HEK293 (cell line): ENCODE results near the gene BICD1.

ENCODE experiments used
- CTCF ChIA-PET: fragments of 350-600 bp; formaldehyde crosslinking; extraction: SDS; loops from one replicate; lab custom pipeline; 2021; ENCODE audit warnings: antibody characterized with exemption; lab: Yijun Ruan, JAX
- POLR2A ChIA-PET: fragments of 300-600 bp; formaldehyde crosslinking; extraction: SDS; loops from one replicate; lab custom pipeline; 2020; ENCODE audit warnings: antibody characterized with exemption, inconsistent platforms; lab: Yijun Ruan, JAX
- H3K27ac ChIP-seq: fragments of 200-500 bp; sonication (Bioruptor generic); 2 replicates; pipeline ENCODE4 v1.5.1; 2014; ENCODE audit warnings: low read depth, low read length, control low read depth, inconsistent platforms; ENCODE audit errors: extremely low read depth
- H3K36me3 ChIP-seq, 2 experiments: fragments of 200-500 bp in 1 of 2; sonication (Bioruptor generic) in 1 of 2; 1 replicate in 1 of 2; 2 replicates in 1 of 2; pipeline ENCODE4 v1.5.1; 2014 to 2017; ENCODE audit warnings: inconsistent platforms in 2 of 2, low read length in 2 of 2; ENCODE audit not compliant: control insufficient read depth in 2 of 2, insufficient read depth in 1 of 2
- H3K4me1 ChIP-seq: fragments of 200-500 bp; sonication (Bioruptor generic); 2 replicates; pipeline ENCODE4 v1.5.1; 2014; ENCODE audit warnings: mild to moderate bottlenecking, low read length, inconsistent platforms; ENCODE audit not compliant: control insufficient read depth, insufficient read depth
- H3K4me3 ChIP-seq: 2 replicates; pipeline ENCODE4 v1.5.1; 2011; ENCODE audit warnings: low read depth, mild to moderate bottlenecking, control low read depth, low read length, moderate library complexity
- H3K9me3 ChIP-seq: fragments of 200-500 bp; sonication (Bioruptor generic); 2 replicates; pipeline ENCODE4 v1.5.1; 2014; ENCODE audit warnings: low read depth, low read length, inconsistent platforms; ENCODE audit not compliant: control insufficient read depth, insufficient read depth
- FEZF1 ChIP-seq: fragments of 450-650 bp; formaldehyde crosslinking; IDR thresholded peaks from 2 replicates; pipeline ENCODE4 v1.5.1; 2016; ENCODE audit warnings: missing biosample characterization, missing genetic modification characterization
- GLIS2 ChIP-seq: fragments of 450-650 bp; formaldehyde crosslinking; IDR thresholded peaks from 2 replicates; pipeline ENCODE4 v1.5.1; 2016; ENCODE audit warnings: missing biosample characterization, missing genetic modification characterization
- KLF9 ChIP-seq: fragments of 450-650 bp; formaldehyde crosslinking; IDR thresholded peaks from 2 replicates; pipeline ENCODE4 v1.5.1; 2016; ENCODE audit warnings: missing biosample characterization, missing genetic modification characterization, low read depth
- PBX3 ChIP-seq: sonication (generic); formaldehyde crosslinking; IDR thresholded peaks from 2 replicates; pipeline ENCODE4 v1.8.1; 2022; ENCODE audit warnings: mild to moderate bottlenecking, moderate library complexity, missing genetic modification reagents
- ZBTB1 ChIP-seq: fragments of 450-650 bp; formaldehyde crosslinking; IDR thresholded peaks from 2 replicates; pipeline ENCODE4 v1.5.1; 2016; ENCODE audit warnings: missing biosample characterization, missing genetic modification characterization
- ZBTB26 ChIP-seq: fragments of 450-650 bp; formaldehyde crosslinking; optimal IDR thresholded peaks from 2 replicates; pipeline ENCODE3; 2016; ENCODE audit warnings: missing biosample characterization, mild to moderate bottlenecking, missing genetic modification characterization
- ZBTB7A ChIP-seq: fragments of 450-650 bp; formaldehyde crosslinking; IDR thresholded peaks from 2 replicates; pipeline ENCODE4 v1.5.1; 2016; ENCODE audit warnings: low read depth, missing biosample characterization, missing genetic modification characterization
- ZBTB8A ChIP-seq: fragments of 450-650 bp; formaldehyde crosslinking; IDR thresholded peaks from 2 replicates; pipeline ENCODE4 v1.5.1; 2016; ENCODE audit warnings: missing biosample characterization, missing genetic modification characterization
- ZFP37 ChIP-seq: fragments of 450-650 bp; formaldehyde crosslinking; IDR thresholded peaks from 2 replicates; pipeline ENCODE4 v1.5.1; 2016; ENCODE audit warnings: missing biosample characterization, missing genetic modification characterization
- ZNF26 ChIP-seq: fragments of 450-650 bp; formaldehyde crosslinking; IDR thresholded peaks from 2 replicates; pipeline ENCODE4 v1.5.1; 2016; ENCODE audit warnings: missing biosample characterization, missing genetic modification characterization
- ZNF266 ChIP-seq: fragments of 450-650 bp; formaldehyde crosslinking; IDR thresholded peaks from 2 replicates; pipeline ENCODE4 v1.5.1; 2016; ENCODE audit warnings: missing biosample characterization, missing genetic modification characterization, low read depth
- ZNF311 ChIP-seq: fragments of 450-650 bp; formaldehyde crosslinking; IDR thresholded peaks from 2 replicates; pipeline ENCODE4 v1.5.1; 2017; ENCODE audit warnings: missing biosample characterization, missing genetic modification characterization, borderline replicate concordance
- ZNF544 ChIP-seq: fragments of 450-650 bp; formaldehyde crosslinking; IDR thresholded peaks from 2 replicates; pipeline ENCODE4 v1.5.0; 2017; ENCODE audit warnings: missing biosample characterization, missing genetic modification characterization
- ZNF610 ChIP-seq: fragments of 450-650 bp; formaldehyde crosslinking; IDR thresholded peaks from 2 replicates; pipeline ENCODE4 v1.5.1; 2016; ENCODE audit warnings: missing biosample characterization, missing genetic modification characterization, borderline replicate concordance
- ZSCAN16 ChIP-seq: fragments of 450-650 bp; formaldehyde crosslinking; IDR thresholded peaks from 2 replicates; pipeline ENCODE4 v1.5.1; 2016; ENCODE audit warnings: missing biosample characterization, missing genetic modification characterization
- TF ChIP-seq, protein P1 (sequence below): fragments of 450-650 bp; formaldehyde crosslinking; IDR thresholded peaks from 2 replicates; pipeline ENCODE4 v1.5.1; 2016; ENCODE audit warnings: missing biosample characterization, missing genetic modification characterization
- TF ChIP-seq, protein P2 (sequence below): fragments of 450-650 bp; formaldehyde crosslinking; IDR thresholded peaks from 2 replicates; pipeline ENCODE4 v1.5.1; 2017; ENCODE audit warnings: missing biosample characterization, missing genetic modification characterization
- TF ChIP-seq, protein P3 (sequence below): fragments of 450-650 bp; formaldehyde crosslinking; IDR thresholded peaks from 2 replicates; pipeline ENCODE4 v1.5.1; 2017; ENCODE audit warnings: missing biosample characterization, mild to moderate bottlenecking, missing genetic modification characterization, moderate library complexity
- TF ChIP-seq, protein P4 (sequence below): fragments of 450-650 bp; formaldehyde crosslinking; IDR thresholded peaks from 2 replicates; pipeline ENCODE4 v1.5.1; 2016; ENCODE audit warnings: missing biosample characterization, missing genetic modification characterization, low read depth
- TF ChIP-seq, protein P5 (sequence below): fragments of 450-650 bp; formaldehyde crosslinking; IDR thresholded peaks from 2 replicates; pipeline ENCODE4 v1.5.0; 2017; ENCODE audit warnings: missing biosample characterization, missing genetic modification characterization, borderline replicate concordance

BICD1 gene

GRCh38 chr12:32277774-32278173 is 171.1 kb downstream of the BICD1 start:
- Histone ChIP-seq H3K36me3 (no peaks in the 10 kb centered on the region), H3K9me3 (no peaks in the 10 kb centered on the region), H3K27ac (no peak overlapping the region), H3K4me1 (peaks cover 11% of the 10 kb centered on the region), H3K4me3 (no peak overlapping the region)
- TF ChIP-seq, protein P1, sequence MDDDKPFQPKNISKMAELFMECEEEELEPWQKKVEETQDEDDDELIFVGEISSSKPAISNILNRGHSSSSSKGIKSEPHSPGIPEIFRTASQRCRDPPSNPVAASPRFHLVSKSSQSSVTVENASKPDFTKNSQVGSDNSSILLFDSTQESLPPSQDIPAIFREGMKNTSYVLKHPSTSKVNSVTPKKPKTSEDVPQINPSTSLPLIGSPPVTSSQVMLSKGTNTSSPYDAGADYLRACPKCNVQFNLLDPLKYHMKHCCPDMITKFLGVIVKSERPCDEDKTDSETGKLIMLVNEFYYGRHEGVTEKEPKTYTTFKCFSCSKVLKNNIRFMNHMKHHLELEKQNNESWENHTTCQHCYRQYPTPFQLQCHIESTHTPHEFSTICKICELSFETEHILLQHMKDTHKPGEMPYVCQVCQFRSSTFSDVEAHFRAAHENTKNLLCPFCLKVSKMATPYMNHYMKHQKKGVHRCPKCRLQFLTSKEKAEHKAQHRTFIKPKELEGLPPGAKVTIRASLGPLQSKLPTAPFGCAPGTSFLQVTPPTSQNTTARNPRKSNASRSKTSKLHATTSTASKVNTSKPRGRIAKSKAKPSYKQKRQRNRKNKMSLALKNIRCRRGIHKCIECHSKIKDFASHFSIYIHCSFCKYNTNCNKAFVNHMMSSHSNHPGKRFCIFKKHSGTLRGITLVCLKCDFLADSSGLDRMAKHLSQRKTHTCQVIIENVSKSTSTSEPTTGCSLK (tag by site-specific recombination): no peak
- TF ChIP-seq, protein P2, sequence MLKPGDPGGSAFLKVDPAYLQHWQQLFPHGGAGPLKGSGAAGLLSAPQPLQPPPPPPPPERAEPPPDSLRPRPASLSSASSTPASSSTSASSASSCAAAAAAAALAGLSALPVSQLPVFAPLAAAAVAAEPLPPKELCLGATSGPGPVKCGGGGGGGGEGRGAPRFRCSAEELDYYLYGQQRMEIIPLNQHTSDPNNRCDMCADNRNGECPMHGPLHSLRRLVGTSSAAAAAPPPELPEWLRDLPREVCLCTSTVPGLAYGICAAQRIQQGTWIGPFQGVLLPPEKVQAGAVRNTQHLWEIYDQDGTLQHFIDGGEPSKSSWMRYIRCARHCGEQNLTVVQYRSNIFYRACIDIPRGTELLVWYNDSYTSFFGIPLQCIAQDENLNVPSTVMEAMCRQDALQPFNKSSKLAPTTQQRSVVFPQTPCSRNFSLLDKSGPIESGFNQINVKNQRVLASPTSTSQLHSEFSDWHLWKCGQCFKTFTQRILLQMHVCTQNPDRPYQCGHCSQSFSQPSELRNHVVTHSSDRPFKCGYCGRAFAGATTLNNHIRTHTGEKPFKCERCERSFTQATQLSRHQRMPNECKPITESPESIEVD (tag by site-specific recombination): no peak
- TF ChIP-seq ZBTB7A: no peak
- TF ChIP-seq, protein P3, sequence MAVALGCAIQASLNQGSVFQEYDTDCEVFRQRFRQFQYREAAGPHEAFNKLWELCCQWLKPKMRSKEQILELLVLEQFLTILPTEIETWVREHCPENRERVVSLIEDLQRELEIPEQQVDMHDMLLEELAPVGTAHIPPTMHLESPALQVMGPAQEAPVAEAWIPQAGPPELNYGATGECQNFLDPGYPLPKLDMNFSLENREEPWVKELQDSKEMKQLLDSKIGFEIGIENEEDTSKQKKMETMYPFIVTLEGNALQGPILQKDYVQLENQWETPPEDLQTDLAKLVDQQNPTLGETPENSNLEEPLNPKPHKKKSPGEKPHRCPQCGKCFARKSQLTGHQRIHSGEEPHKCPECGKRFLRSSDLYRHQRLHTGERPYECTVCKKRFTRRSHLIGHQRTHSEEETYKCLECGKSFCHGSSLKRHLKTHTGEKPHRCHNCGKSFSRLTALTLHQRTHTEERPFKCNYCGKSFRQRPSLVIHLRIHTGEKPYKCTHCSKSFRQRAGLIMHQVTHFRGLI (tag by site-specific recombination): no peak
- TF ChIP-seq ZBTB1 (tag by site-specific recombination): no peak
- no peak for TF ChIP-seq ZNF266 (tag by site-specific recombination)
- TF ChIP-seq ZBTB8A (tag by site-specific recombination): no peak
- no peak for TF ChIP-seq ZSCAN16 (tag by site-specific recombination)
- TF ChIP-seq FEZF1 (tag by site-specific recombination): no peak
- no peak for TF ChIP-seq ZNF610 (tag by site-specific recombination)
- TF ChIP-seq, protein P4, sequence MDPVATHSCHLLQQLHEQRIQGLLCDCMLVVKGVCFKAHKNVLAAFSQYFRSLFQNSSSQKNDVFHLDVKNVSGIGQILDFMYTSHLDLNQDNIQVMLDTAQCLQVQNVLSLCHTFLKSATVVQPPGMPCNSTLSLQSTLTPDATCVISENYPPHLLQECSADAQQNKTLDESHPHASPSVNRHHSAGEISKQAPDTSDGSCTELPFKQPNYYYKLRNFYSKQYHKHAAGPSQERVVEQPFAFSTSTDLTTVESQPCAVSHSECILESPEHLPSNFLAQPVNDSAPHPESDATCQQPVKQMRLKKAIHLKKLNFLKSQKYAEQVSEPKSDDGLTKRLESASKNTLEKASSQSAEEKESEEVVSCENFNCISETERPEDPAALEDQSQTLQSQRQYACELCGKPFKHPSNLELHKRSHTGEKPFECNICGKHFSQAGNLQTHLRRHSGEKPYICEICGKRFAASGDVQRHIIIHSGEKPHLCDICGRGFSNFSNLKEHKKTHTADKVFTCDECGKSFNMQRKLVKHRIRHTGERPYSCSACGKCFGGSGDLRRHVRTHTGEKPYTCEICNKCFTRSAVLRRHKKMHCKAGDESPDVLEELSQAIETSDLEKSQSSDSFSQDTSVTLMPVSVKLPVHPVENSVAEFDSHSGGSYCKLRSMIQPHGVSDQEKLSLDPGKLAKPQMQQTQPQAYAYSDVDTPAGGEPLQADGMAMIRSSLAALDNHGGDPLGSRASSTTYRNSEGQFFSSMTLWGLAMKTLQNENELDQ (tag by site-specific recombination): no peak
- no peak for TF ChIP-seq ZNF311
- no peak for TF ChIP-seq ZFP37 (tag by site-specific recombination)
- TF ChIP-seq, protein P5, sequence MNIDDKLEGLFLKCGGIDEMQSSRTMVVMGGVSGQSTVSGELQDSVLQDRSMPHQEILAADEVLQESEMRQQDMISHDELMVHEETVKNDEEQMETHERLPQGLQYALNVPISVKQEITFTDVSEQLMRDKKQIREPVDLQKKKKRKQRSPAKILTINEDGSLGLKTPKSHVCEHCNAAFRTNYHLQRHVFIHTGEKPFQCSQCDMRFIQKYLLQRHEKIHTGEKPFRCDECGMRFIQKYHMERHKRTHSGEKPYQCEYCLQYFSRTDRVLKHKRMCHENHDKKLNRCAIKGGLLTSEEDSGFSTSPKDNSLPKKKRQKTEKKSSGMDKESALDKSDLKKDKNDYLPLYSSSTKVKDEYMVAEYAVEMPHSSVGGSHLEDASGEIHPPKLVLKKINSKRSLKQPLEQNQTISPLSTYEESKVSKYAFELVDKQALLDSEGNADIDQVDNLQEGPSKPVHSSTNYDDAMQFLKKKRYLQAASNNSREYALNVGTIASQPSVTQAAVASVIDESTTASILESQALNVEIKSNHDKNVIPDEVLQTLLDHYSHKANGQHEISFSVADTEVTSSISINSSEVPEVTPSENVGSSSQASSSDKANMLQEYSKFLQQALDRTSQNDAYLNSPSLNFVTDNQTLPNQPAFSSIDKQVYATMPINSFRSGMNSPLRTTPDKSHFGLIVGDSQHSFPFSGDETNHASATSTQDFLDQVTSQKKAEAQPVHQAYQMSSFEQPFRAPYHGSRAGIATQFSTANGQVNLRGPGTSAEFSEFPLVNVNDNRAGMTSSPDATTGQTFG: no peak
- no peak for TF ChIP-seq ZBTB26
- TF ChIP-seq KLF9 (tag by site-specific recombination): no peak
- TF ChIP-seq GLIS2 (tag by site-specific recombination): no peak
- no peak for TF ChIP-seq ZNF544 (tag by site-specific recombination)
- TF ChIP-seq PBX3 (CRISPR knock-in tag): no peak
- no peak for TF ChIP-seq ZNF26
- CTCF ChIA-PET: interaction anchor here (0.8 kb wide), 1 partner anchor 11 kb away, joined by 3 read pairs; no protein-coding TSS in a partner anchor
- POLR2A ChIA-PET: no interaction called here
